Measurements from ENCODE around the gene ANGPTL8.

DNA sequence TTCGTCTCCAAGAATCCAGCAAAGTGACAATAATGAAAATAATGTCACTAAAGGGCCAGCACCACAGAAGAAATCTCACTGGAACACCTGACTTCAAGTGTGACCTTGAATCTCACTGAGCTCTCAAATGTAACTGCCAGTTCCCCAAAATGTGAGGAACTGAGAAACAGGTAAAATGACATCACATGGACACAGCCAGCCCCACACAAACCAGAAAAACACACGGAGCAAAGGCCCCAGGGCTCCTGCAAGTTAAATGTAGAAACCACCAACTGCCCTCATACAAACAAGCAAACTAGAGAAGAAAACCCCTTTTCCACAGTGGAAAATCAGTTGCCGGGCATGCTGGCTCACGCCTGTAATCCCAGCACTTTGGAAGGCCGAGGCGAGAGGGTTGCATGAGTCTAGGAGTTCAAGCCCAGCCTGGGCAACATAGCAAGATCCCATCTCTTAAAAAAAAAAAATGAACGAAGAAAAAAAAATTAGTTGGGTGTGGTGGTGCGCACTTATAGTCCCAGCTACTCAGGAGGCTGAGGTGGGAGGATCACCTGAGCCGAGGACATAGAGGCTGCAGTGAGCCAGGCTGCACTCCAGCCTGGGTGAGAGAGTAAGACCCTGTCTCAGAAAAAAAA, 33.4 kb upstream of the ANGPTL8 start:
- TF ChIP-seq, protein P1, sequence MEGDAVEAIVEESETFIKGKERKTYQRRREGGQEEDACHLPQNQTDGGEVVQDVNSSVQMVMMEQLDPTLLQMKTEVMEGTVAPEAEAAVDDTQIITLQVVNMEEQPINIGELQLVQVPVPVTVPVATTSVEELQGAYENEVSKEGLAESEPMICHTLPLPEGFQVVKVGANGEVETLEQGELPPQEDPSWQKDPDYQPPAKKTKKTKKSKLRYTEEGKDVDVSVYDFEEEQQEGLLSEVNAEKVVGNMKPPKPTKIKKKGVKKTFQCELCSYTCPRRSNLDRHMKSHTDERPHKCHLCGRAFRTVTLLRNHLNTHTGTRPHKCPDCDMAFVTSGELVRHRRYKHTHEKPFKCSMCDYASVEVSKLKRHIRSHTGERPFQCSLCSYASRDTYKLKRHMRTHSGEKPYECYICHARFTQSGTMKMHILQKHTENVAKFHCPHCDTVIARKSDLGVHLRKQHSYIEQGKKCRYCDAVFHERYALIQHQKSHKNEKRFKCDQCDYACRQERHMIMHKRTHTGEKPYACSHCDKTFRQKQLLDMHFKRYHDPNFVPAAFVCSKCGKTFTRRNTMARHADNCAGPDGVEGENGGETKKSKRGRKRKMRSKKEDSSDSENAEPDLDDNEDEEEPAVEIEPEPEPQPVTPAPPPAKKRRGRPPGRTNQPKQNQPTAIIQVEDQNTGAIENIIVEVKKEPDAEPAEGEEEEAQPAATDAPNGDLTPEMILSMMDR (conservative IDR thresholded peaks at IDR 0.05; ENCODE audit: low read depth, low read length): no peak
- no peak for TF ChIP-seq EZH2 (IDR thresholded peaks at IDR 0.05; ENCODE audit: borderline replicate concordance, low read depth, low read length, poor library complexity, severe bottlenecking)

All from A673 (cell line).